ENCODE results near the gene ANKRD28.

DNA sequence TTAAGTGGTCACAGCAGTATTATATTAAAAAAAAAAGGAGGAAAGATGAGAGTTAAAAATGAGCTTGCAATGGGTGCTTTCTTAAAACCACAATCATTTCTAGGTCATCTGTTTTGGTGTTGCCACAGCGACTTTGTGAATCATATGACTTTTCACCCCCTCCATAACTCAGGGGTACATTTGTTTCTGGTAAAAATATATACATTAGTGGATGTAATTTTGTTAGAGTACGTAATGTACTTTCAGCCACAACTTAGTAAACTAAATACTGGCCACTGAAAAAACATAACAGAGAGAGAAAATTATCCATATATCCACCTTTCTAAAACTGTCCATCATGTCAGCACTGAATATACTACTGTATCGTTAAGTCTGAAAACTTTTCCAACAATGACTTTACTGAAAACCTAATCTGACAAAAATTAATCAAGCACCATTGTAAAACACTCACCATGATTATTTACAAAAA lies 3.4 kb downstream of the ANKRD28 start:
- no peak for TF ChIP-seq EZH2 (IDR thresholded peaks at IDR 0.05; ENCODE audit: low read length, unreplicated experiment)
- TF ChIP-seq, protein P1, sequence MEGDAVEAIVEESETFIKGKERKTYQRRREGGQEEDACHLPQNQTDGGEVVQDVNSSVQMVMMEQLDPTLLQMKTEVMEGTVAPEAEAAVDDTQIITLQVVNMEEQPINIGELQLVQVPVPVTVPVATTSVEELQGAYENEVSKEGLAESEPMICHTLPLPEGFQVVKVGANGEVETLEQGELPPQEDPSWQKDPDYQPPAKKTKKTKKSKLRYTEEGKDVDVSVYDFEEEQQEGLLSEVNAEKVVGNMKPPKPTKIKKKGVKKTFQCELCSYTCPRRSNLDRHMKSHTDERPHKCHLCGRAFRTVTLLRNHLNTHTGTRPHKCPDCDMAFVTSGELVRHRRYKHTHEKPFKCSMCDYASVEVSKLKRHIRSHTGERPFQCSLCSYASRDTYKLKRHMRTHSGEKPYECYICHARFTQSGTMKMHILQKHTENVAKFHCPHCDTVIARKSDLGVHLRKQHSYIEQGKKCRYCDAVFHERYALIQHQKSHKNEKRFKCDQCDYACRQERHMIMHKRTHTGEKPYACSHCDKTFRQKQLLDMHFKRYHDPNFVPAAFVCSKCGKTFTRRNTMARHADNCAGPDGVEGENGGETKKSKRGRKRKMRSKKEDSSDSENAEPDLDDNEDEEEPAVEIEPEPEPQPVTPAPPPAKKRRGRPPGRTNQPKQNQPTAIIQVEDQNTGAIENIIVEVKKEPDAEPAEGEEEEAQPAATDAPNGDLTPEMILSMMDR (conservative IDR thresholded peaks at IDR 0.05; ENCODE audit: low read depth, low read length) = no peak

All from PC-3 (cell line).